ENCODE measurements around the gene AHI1.

DNA sequence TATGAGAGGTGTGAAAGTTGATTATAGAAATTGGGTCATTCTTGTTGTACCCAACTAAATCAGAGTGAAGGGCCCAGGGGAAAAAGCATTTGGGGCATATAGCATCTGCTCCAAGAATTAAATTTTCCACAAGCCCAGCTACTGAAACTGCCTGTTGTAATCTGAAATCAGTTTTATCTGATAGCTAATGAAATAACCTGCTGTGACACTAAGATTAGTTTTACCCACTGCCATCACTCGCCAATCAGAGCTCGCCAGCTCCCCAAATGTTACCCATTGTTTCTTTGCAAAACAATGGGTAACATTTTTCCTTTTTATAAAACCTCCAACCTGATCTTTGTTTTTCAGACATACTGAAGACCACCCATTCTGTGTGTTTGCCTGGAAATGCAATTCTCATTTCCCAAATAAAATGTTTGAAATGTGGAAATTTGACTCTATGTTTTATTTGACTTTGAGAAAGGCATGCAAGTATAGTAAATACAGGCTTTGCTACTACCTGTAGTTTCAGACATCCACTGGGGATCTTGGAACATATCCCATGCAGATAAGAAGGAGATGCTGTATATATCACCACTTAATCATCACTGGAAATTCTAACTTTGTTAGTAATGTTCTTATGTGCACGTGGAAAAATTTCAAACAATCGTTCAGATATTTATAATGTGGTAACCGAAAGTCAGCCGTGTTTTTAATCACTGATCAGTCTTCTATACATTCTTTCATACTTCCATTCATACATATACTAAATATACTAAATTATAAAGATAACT, 6.3 kb upstream of the AHI1 start:
- TF ChIP-seq, protein P1, sequence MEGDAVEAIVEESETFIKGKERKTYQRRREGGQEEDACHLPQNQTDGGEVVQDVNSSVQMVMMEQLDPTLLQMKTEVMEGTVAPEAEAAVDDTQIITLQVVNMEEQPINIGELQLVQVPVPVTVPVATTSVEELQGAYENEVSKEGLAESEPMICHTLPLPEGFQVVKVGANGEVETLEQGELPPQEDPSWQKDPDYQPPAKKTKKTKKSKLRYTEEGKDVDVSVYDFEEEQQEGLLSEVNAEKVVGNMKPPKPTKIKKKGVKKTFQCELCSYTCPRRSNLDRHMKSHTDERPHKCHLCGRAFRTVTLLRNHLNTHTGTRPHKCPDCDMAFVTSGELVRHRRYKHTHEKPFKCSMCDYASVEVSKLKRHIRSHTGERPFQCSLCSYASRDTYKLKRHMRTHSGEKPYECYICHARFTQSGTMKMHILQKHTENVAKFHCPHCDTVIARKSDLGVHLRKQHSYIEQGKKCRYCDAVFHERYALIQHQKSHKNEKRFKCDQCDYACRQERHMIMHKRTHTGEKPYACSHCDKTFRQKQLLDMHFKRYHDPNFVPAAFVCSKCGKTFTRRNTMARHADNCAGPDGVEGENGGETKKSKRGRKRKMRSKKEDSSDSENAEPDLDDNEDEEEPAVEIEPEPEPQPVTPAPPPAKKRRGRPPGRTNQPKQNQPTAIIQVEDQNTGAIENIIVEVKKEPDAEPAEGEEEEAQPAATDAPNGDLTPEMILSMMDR (conservative IDR thresholded peaks at IDR 0.05; ENCODE audit: low read depth, low read length), result no peak
- TF ChIP-seq EZH2 (IDR thresholded peaks at IDR 0.05; ENCODE audit: low read length, unreplicated experiment) (no peak), EZH2phosphoT487 (IDR thresholded peaks at IDR 0.05; ENCODE audit: borderline replicate concordance, low read length) (no peak)

All from PC-3 (cell line).